ENCODE data around the gene LIPF.

DNA sequence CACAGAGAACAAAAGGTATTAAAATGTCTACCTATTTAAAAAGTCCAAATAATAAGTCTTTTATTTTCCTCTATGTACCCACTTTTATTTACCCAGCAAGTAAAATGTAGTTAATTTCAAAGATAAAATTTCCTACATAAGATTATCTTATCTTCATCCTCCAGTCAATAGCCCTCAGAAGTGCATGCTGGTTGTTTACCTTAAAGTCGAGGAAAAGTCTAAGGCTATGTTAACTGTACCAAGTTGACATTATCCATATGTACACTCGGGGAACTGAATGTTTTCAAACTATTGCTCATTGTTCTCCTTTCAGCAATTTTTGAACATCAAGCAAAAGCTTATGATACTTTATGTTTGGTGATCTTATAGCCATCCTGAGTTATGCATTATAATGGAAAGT lies 24.1 kb upstream of the LIPF start:
- TF ChIP-seq NFRKB (IDR thresholded peaks at IDR 0.05), result no peak
- no peak for TF ChIP-seq ARNT (IDR thresholded peaks at IDR 0.05)
- TF ChIP-seq, protein P1, sequence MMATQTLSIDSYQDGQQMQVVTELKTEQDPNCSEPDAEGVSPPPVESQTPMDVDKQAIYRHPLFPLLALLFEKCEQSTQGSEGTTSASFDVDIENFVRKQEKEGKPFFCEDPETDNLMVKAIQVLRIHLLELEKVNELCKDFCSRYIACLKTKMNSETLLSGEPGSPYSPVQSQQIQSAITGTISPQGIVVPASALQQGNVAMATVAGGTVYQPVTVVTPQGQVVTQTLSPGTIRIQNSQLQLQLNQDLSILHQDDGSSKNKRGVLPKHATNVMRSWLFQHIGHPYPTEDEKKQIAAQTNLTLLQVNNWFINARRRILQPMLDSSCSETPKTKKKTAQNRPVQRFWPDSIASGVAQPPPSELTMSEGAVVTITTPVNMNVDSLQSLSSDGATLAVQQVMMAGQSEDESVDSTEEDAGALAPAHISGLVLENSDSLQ (IDR thresholded peaks at IDR 0.05), result no peak
